CD4-positive, alpha-beta memory T cell (primary cell): ENCODE measurements around the gene RBM7. TPM values are rescaled to one million over a fixed set of nuclear protein-coding genes. Genes with fewer than 3 reads are reported as not detected.

Source experiments
- CTCF ChIA-PET: fragments of 350-600 bp; sonication (Branson Sonifier 250); formaldehyde crosslinking; loops from one replicate; lab custom pipeline; 2021; ENCODE audit warnings: inconsistent platforms; ENCODE audit not compliant: partially characterized antibody; lab: Charles Lee
- POLR2A ChIA-PET: fragments of 350-600 bp; sonication (Branson Sonifier 250); formaldehyde crosslinking; loops from one replicate; lab custom pipeline; 2021; ENCODE audit not compliant: partially characterized antibody; lab: Charles Lee
- DNase-seq, 5 donors: peaks; one replicate each; pipeline versions ENCODE4 v3.0.0 to v3.0.0-alpha.2; 2020 to 2022; ENCODE audit warnings: mixed read lengths in 1 of 5
- H3K27ac ChIP-seq: one replicate; pipeline ENCODE4 v1.7.0; 2013; ENCODE audit warnings: low read depth, low read length
- H3K27me3 ChIP-seq: 2 replicates; pipeline ENCODE4 v1.7.0; 2013; ENCODE audit warnings: mild to moderate bottlenecking, low read length, moderate library complexity; ENCODE audit not compliant: insufficient read depth
- H3K36me3 ChIP-seq: 2 replicates; pipeline ENCODE4 v1.7.0; 2013; ENCODE audit warnings: mild to moderate bottlenecking, low read length, moderate library complexity; ENCODE audit not compliant: insufficient read depth
- H3K4me1 ChIP-seq: 2 replicates; pipeline ENCODE4 v1.7.0; 2013; ENCODE audit warnings: mild to moderate bottlenecking, low read length, moderate library complexity; ENCODE audit not compliant: insufficient read depth
- H3K4me3 ChIP-seq, 2 donors: one replicate each; pipeline ENCODE4 v1.7.0; 2013; ENCODE audit warnings: low read length in 2 of 2, mild to moderate bottlenecking in 1 of 2
- H3K9me3 ChIP-seq, 2 donors: one replicate each; pipeline ENCODE4 v1.7.0; 2013; ENCODE audit warnings: low read length in 2 of 2, control low read depth in 1 of 2; ENCODE audit not compliant: control insufficient read depth in 1 of 2
- H3K27ac Mint-ChIP-seq, 7 donors: one replicate each; pipeline ENCODE4 v1.8.0; 2020 to 2021; ENCODE audit warnings: mixed read lengths in 7 of 7, mild to moderate bottlenecking in 6 of 7, inconsistent platforms in 3 of 7, moderate library complexity in 3 of 7
- H3K27me3 Mint-ChIP-seq, 2 donors: one replicate each; pipeline ENCODE4 v1.8.0; 2020 to 2021; ENCODE audit warnings: mixed read lengths in 2 of 2
- H3K36me3 Mint-ChIP-seq, 2 donors: one replicate each; pipeline ENCODE4 v1.8.0; 2020 to 2021; ENCODE audit warnings: mixed read lengths in 2 of 2, inconsistent platforms in 1 of 2, mild to moderate bottlenecking in 1 of 2
- H3K4me1 Mint-ChIP-seq, 4 donors: one replicate each; pipeline ENCODE4 v1.8.0; 2020 to 2021; ENCODE audit warnings: mixed read lengths in 4 of 4, mild to moderate bottlenecking in 1 of 4
- H3K4me3 Mint-ChIP-seq, 8 donors: one replicate each; pipeline ENCODE4 v1.8.0; 2020 to 2021; ENCODE audit warnings: mixed read lengths in 8 of 8, mild to moderate bottlenecking in 7 of 8, moderate library complexity in 6 of 8, inconsistent platforms in 3 of 8
- H3K9me3 Mint-ChIP-seq, 8 donors: one replicate each; pipeline ENCODE4 v1.8.0; 2020 to 2021; ENCODE audit warnings: mixed read lengths in 8 of 8, mild to moderate bottlenecking in 5 of 8, inconsistent platforms in 3 of 8, moderate library complexity in 1 of 8
- intact Hi-C: fragments of 100-400 bp; cut with micrococcal nuclease; formaldehyde crosslinking; loops from one replicate; pipeline ENCODE4 v1.15.1; 2023
- polyA plus RNA-seq, 2 donors: library from polyadenylated mRNA; unstranded; fragments of 300-500 nt; fragmentation: Illumina TruSeq; gene quantifications; one replicate each; pipeline ENCODE4 v1.2.3, GENCODE V29; 2021
- total RNA-seq, 2 experiments: library from RNA; stranded (reverse); gene quantifications; one replicate each; pipeline ENCODE4 v1.2.3, GENCODE V29; 2021

Gene RBM7
- total and polyA plus RNA-seq, 4 experiments from 2014 or later = 23.1 to 43.0 (median 37.8) TPM

- H3K36me3 Mint-ChIP-seq = peaks cover 13 to 19% of the 10 kb centered on the region in 2 donors
- Histone ChIP-seq H3K27me3 (no peaks in the 10 kb centered on the region), H3K9me3 (no peaks in the 10 kb centered on the region), H3K27ac (peak within 1 kb of the TSS; percentile 73), H3K4me3 (peak within 1 kb of the TSS; percentile 71 to 98), H3K4me1 (peaks cover 32% of the 10 kb centered on the region), H3K36me3 (no peaks in the 10 kb centered on the region)
- peaks cover 26 to 34% (median 30%) of the 10 kb centered on the region in 4 donors for H3K4me1 Mint-ChIP-seq
- no peaks in the 10 kb centered on the region for H3K9me3 Mint-ChIP-seq
- H3K27me3 Mint-ChIP-seq = no peaks in the 10 kb centered on the region
- peak; percentile 91 to 94 (median 93) for DNase-seq
- ChIA-PET CTCF (interaction anchor here (0.9 kb wide), 1 partner anchor 28 kb away, joined by 3 read pairs; no protein-coding TSS in a partner anchor), POLR2A (interaction anchor here (0.9 to 4.1 kb wide), 5 partner anchors 28 to 401 kb away, joined by 3 to 25 read pairs (median 3); partner anchors contain the start of genes C11orf71 and RBM7)
- H3K4me3 Mint-ChIP-seq = peak within 1 kb of the TSS; percentile 93 to 99 (median 98)
- intact Hi-C loops = loop anchor here (1.0 to 10.0 kb wide), 6 partner anchors 39 to 1065 kb away; partner anchors contain the start of genes C11orf71, CADM1, RBM7 and USP28
- H3K27ac Mint-ChIP-seq = peak within 1 kb of the TSS; percentile 92 to 98 (median 95)
Measured at GRCh38 chr11:114439229-114440120, 39.0 kb downstream of the RBM7 start, which contains the start of gene REXO2. REXO2 (plus strand) TSS chr11:114439467; CDS start chr11:114439529, 62 bp downstream.

GRCh38 chr11:114440121-114440860 lies 39.8 kb downstream of the RBM7 start:
- peaks cover 13 to 26% of the 10 kb centered on the region in 2 donors for H3K36me3 Mint-ChIP-seq
- H3K4me1 Mint-ChIP-seq = peaks cover 26 to 35% (median 31%) of the 10 kb centered on the region in 4 donors
- POLR2A ChIA-PET = interaction anchor here (4.1 kb wide), 1 partner anchor 41 kb away, joined by 25 read pairs; the partner anchor contains the start of genes C11orf71 and RBM7
- H3K4me3 Mint-ChIP-seq = peak overlapping the region; percentile 93 to 99 (median 98)
- H3K27ac Mint-ChIP-seq = peak overlapping the region in 6 of 7 donors; percentile 92 to 98 (median 95)
- Histone ChIP-seq H3K27me3 (no peaks in the 10 kb centered on the region), H3K27ac (peak overlapping the region; percentile 73), H3K4me1 (peaks cover 32% of the 10 kb centered on the region), H3K36me3 (no peaks in the 10 kb centered on the region), H3K9me3 (no peaks in the 10 kb centered on the region), H3K4me3 (peak overlapping the region; percentile 71 to 98)
- H3K27me3 Mint-ChIP-seq = no peaks in the 10 kb centered on the region
- no peaks in the 10 kb centered on the region for H3K9me3 Mint-ChIP-seq
- CTCF ChIA-PET = no interaction called here
- DNase-seq = peak in 1 of 5 donors; percentile 11
- intact Hi-C loops = loop anchor here (10.0 kb wide), 1 partner anchor 1065 kb away; the partner anchor contains the start of gene CADM1

GRCh38 chr11:114440971-114441763 lies 40.7 kb downstream of the RBM7 start:
- intact Hi-C loops = loop anchor here (10.0 kb wide), 1 partner anchor 1064 kb away; the partner anchor contains the start of gene CADM1
- H3K27me3 Mint-ChIP-seq = no peaks in the 10 kb centered on the region
- Histone ChIP-seq H3K27ac (no peak overlapping the region), H3K27me3 (no peaks in the 10 kb centered on the region), H3K36me3 (no peaks in the 10 kb centered on the region), H3K4me1 (peaks cover 32% of the 10 kb centered on the region), H3K4me3 (no peak overlapping the region), H3K9me3 (no peaks in the 10 kb centered on the region)
- ChIA-PET POLR2A (interaction anchor here (4.1 kb wide), 1 partner anchor 42 kb away, joined by 25 read pairs; the partner anchor contains the start of genes C11orf71 and RBM7), CTCF (no interaction called here)
- peaks cover 16 to 29% of the 10 kb centered on the region in 2 donors for H3K36me3 Mint-ChIP-seq
- H3K27ac Mint-ChIP-seq = peak overlapping the region in 1 of 7 donors; percentile 94
- H3K4me1 Mint-ChIP-seq = peaks cover 26 to 35% (median 31%) of the 10 kb centered on the region in 4 donors
- DNase-seq = no peak
- no peaks in the 10 kb centered on the region for H3K9me3 Mint-ChIP-seq
- H3K4me3 Mint-ChIP-seq = peak overlapping the region; percentile 5 to 67 (median 36)

- Mint-ChIP-seq H3K4me3 (peak overlapping the region in 2 of 8 donors; percentile 16 to 17), H3K36me3 (peaks cover 23 to 35% of the 10 kb centered on the region in 2 donors), H3K4me1 (peaks cover 30 to 38% (median 33%) of the 10 kb centered on the region in 4 donors), H3K27me3 (no peaks in the 10 kb centered on the region), H3K27ac (peak overlapping the region in 1 of 7 donors; percentile 13), H3K9me3 (no peaks in the 10 kb centered on the region)
- ChIA-PET CTCF (no interaction called here), POLR2A (interaction anchor here (4.1 kb wide), 1 partner anchor 42 kb away, joined by 25 read pairs; the partner anchor contains the start of genes C11orf71 and RBM7)
- no peaks in the 10 kb centered on the region for H3K9me3 ChIP-seq
- no peak overlapping the region for H3K4me3 ChIP-seq
- H3K27ac ChIP-seq = no peak overlapping the region
- no peak for DNase-seq
- no peaks in the 10 kb centered on the region for H3K36me3 ChIP-seq
- H3K4me1 ChIP-seq = peaks cover 32% of the 10 kb centered on the region
- no peaks in the 10 kb centered on the region for H3K27me3 ChIP-seq
- intact Hi-C loops = loop anchor here (10.0 kb wide), 1 partner anchor 1063 kb away; the partner anchor contains the start of gene CADM1
Measured at GRCh38 chr11:114441921-114442320, 41.5 kb downstream of the RBM7 start.

- Mint-ChIP-seq H3K27ac (no peak overlapping the region), H3K27me3 (no peaks in the 10 kb centered on the region), H3K36me3 (peaks cover 28 to 41% of the 10 kb centered on the region in 2 donors), H3K9me3 (no peaks in the 10 kb centered on the region), H3K4me3 (no peak overlapping the region), H3K4me1 (peaks cover 34 to 38% (median 36%) of the 10 kb centered on the region in 4 donors)
- H3K4me3 ChIP-seq = no peak overlapping the region
- POLR2A ChIA-PET = interaction anchor here (1.1 to 4.1 kb wide), 2 partner anchors 42 to 43 kb away, joined by 4 to 25 read pairs; partner anchors contain the start of genes C11orf71 and RBM7
- H3K36me3 ChIP-seq = no peaks in the 10 kb centered on the region
- intact Hi-C loops = loop anchor here (10.0 kb wide), 1 partner anchor 1062 kb away; the partner anchor contains the start of gene CADM1
- no peak overlapping the region for H3K27ac ChIP-seq
- no peaks in the 10 kb centered on the region for H3K9me3 ChIP-seq
- no peaks in the 10 kb centered on the region for H3K27me3 ChIP-seq
- CTCF ChIA-PET = no interaction called here
- no peak for DNase-seq
- H3K4me1 ChIP-seq = peaks cover 32% of the 10 kb centered on the region
Measured at GRCh38 chr11:114442536-114442935, 42.1 kb downstream of the RBM7 start.

GRCh38 chr11:114447444-114447843 lies 47.0 kb downstream of the RBM7 start:
- no peak overlapping the region for H3K4me3 ChIP-seq
- CTCF ChIA-PET = no interaction called here
- intact Hi-C loops = loop anchor here (10.0 kb wide), 1 partner anchor 1057 kb away; the partner anchor contains the start of gene CADM1
- no peaks in the 10 kb centered on the region for H3K27me3 Mint-ChIP-seq
- peaks cover 16% of the 10 kb centered on the region for H3K36me3 ChIP-seq
- peaks cover under 1% of the 10 kb centered on the region for H3K4me1 ChIP-seq
- H3K27ac Mint-ChIP-seq = peak overlapping the region in 1 of 7 donors; percentile 3
- POLR2A ChIA-PET = no interaction called here
- H3K9me3 Mint-ChIP-seq = no peaks in the 10 kb centered on the region
- H3K27ac ChIP-seq = no peak overlapping the region
- H3K4me1 Mint-ChIP-seq = peaks cover 4 to 11% (median 9%) of the 10 kb centered on the region in 4 donors
- peaks cover 44 to 60% of the 10 kb centered on the region in 2 donors for H3K36me3 Mint-ChIP-seq
- no peaks in the 10 kb centered on the region for H3K27me3 ChIP-seq
- H3K4me3 Mint-ChIP-seq = no peak overlapping the region
- DNase-seq = no peak
- no peaks in the 10 kb centered on the region for H3K9me3 ChIP-seq
